GM18517 (cell line): Measurements from ENCODE around the gene ATP4B.
"Not testable (repeated sequence)": the region's sequence is repeated elsewhere in the genome, so short reads cannot be mapped to it uniquely, and the experiment has no call there.

ENCODE experiments used
- ATAC-seq: cut with Tn5 transposase; IDR thresholded peaks from one replicate; pipeline ENCODE4 v1.9.1; 2021; ENCODE audit warnings: mild to moderate bottlenecking, moderate library complexity; ENCODE audit not compliant: unreplicated experiment

The ATP4B gene

GRCh38 chr13:113625965-113626721 is 31.9 kb downstream of the ATP4B start:
- ATAC-seq: no peak

- ATAC-seq: not testable (repeated sequence)
Measured at GRCh38 chr13:113624640-113625304, 33.2 kb downstream of the ATP4B start.

GRCh38 chr13:113624235-113624587 is 33.8 kb downstream of the ATP4B start:
- no peak for ATAC-seq

- ATAC-seq: no peak
Measured at GRCh38 chr13:113623491-113624234, 34.3 kb downstream of the ATP4B start.

- ATAC-seq: no peak
Measured at GRCh38 chr13:113622791-113623490, 35.1 kb downstream of the ATP4B start.

- ATAC-seq: not testable (repeated sequence)
Measured at GRCh38 chr13:113621986-113622550, 35.9 kb downstream of the ATP4B start.

GRCh38 chr13:113621498-113621897 is 36.5 kb downstream of the ATP4B start:
- not testable (repeated sequence) for ATAC-seq

- no peak for ATAC-seq
Measured at GRCh38 chr13:113621046-113621445, 37.0 kb downstream of the ATP4B start.

- no peak for ATAC-seq
Measured at GRCh38 chr13:113620036-113620796, 37.8 kb downstream of the ATP4B start.

- ATAC-seq: no peak
Measured at GRCh38 chr13:113618455-113618854, 39.5 kb downstream of the ATP4B start.

GRCh38 chr13:113617961-113618360 is 40.0 kb downstream of the ATP4B start:
- ATAC-seq: no peak

GRCh38 chr13:113616991-113617749 is 40.8 kb downstream of the ATP4B start:
- no peak for ATAC-seq

GRCh38 chr13:113616281-113616906 is 41.6 kb downstream of the ATP4B start:
- ATAC-seq: no peak

GRCh38 chr13:113613789-113614379 is 44.1 kb downstream of the ATP4B start:
- no peak for ATAC-seq

GRCh38 chr13:113612607-113613006 is 45.4 kb downstream of the ATP4B start:
- ATAC-seq: no peak

GRCh38 chr13:113611996-113612395 is 46.0 kb downstream of the ATP4B start:
- ATAC-seq: no peak

- no peak for ATAC-seq
Measured at GRCh38 chr13:113610266-113610665, 47.7 kb downstream of the ATP4B start.

GRCh38 chr13:113609616-113610015 is 48.4 kb downstream of the ATP4B start:
- no peak for ATAC-seq
